Neural cell (in vitro differentiated cells): ENCODE measurements around the gene TMX4. TPM values are rescaled to one million over a fixed set of nuclear protein-coding genes. Genes with fewer than 3 reads are reported as not detected.

Experiments
- H2AFZ ChIP-seq: fragments of 200-600, 300-800 bp; sonication (generic), shearing (Covaris generic); 2 replicates; pipeline ENCODE4 v1.6.0; 2014; ENCODE audit warnings: low read depth, mild to moderate bottlenecking, antibody characterized with exemption, low read length, moderate library complexity
- H3F3A ChIP-seq: fragments of 200-600 bp; shearing (Covaris generic); 2 replicates; pipeline ENCODE4 v1.6.1; 2016; ENCODE audit warnings: mild to moderate bottlenecking, moderate library complexity, mixed read lengths, antibody characterized with exemption, low read length; ENCODE audit not compliant: insufficient read depth, poor library complexity, severe bottlenecking
- H3K27ac ChIP-seq: fragments of 200-600, 300-800 bp; sonication (generic), shearing (Covaris generic); 2 replicates; pipeline ENCODE4 v1.5.1; 2014; ENCODE audit warnings: mild to moderate bottlenecking, low read length, moderate library complexity
- H3K27me3 ChIP-seq: fragments of 300-800, 200-600 bp; sonication (generic), shearing (Covaris generic); 2 replicates; pipeline ENCODE4 v1.6.0; 2014; ENCODE audit warnings: mild to moderate bottlenecking, low read depth, low read length, moderate library complexity; ENCODE audit not compliant: insufficient read depth
- H3K36me3 ChIP-seq: fragments of 300-800, 200-600 bp; sonication (generic), shearing (Covaris generic); 2 replicates; pipeline ENCODE4 v1.5.1; 2014; ENCODE audit warnings: mild to moderate bottlenecking, antibody characterized with exemption, low read length, moderate library complexity; ENCODE audit not compliant: insufficient read depth
- H3K4me2 ChIP-seq: fragments of 300-800, 200-600 bp; sonication (generic), shearing (Covaris generic); 2 replicates; pipeline ENCODE4 v1.6.0; 2014; ENCODE audit warnings: mild to moderate bottlenecking, low read length
- H3K4me3 ChIP-seq: fragments of 300-800, 200-600 bp; sonication (generic), shearing (Covaris generic); 2 replicates; pipeline ENCODE4 v1.5.1; 2014; ENCODE audit warnings: mild to moderate bottlenecking, low read length, moderate library complexity
- H3K79me2 ChIP-seq: fragments of 200-600 bp; shearing (Covaris generic); replicated peaks from 2 replicates; pipeline ENCODE4 v1.6.0; 2014; ENCODE audit warnings: mild to moderate bottlenecking, low read length, moderate library complexity; ENCODE audit not compliant: insufficient read depth
- H3K9ac ChIP-seq: fragments of 300-800, 200-600 bp; sonication (generic), shearing (Covaris generic); 2 replicates; pipeline ENCODE4 v1.6.1; 2016; ENCODE audit warnings: mild to moderate bottlenecking, low read length, mixed read lengths
- H3K9me2 ChIP-seq: fragments of 200-600 bp; shearing (Covaris generic); 2 replicates; pipeline ENCODE4 v1.6.1; 2016; ENCODE audit warnings: mild to moderate bottlenecking, low read length, mixed read lengths; ENCODE audit not compliant: insufficient read depth
- H3K9me3 ChIP-seq: fragments of 200-600, 300-800 bp; sonication (generic), shearing (Covaris generic); 2 replicates; pipeline ENCODE4 v1.6.1; 2016; ENCODE audit warnings: mild to moderate bottlenecking, mixed run types, low read length, moderate library complexity, mixed read lengths
- H4K20me1 ChIP-seq: fragments of 200-600 bp; shearing (Covaris generic); 2 replicates; pipeline ENCODE4 v1.6.1; 2016; ENCODE audit warnings: mild to moderate bottlenecking, mixed run types; ENCODE audit not compliant: insufficient read depth
- CTCF ChIP-seq: fragments of 450-650 bp; IDR thresholded peaks from 2 replicates; pipeline ENCODE4 v1.5.1; 2014; ENCODE audit warnings: antibody characterized with exemption, mild to moderate bottlenecking, moderate library complexity; ENCODE audit not compliant: poor library complexity, severe bottlenecking
- EP300 ChIP-seq: fragments of 450-650 bp; conservative IDR thresholded peaks from 2 replicates; pipeline ENCODE4 v1.6.1; 2014; ENCODE audit warnings: antibody characterized with exemption, mild to moderate bottlenecking, moderate library complexity; ENCODE audit not compliant: poor library complexity, severe bottlenecking
- EZH2 ChIP-seq: fragments of 200-600, 300-800 bp; shearing (Covaris generic), sonication (generic); IDR thresholded peaks from 2 replicates; pipeline ENCODE4 v1.6.1; 2014; ENCODE audit warnings: antibody characterized with exemption, low read length, borderline replicate concordance, mild to moderate bottlenecking; ENCODE audit not compliant: insufficient read depth, poor library complexity, severe bottlenecking
- MXI1 ChIP-seq: fragments of 450-650 bp; conservative IDR thresholded peaks from 2 replicates; pipeline ENCODE4 v1.6.1; 2014; ENCODE audit warnings: antibody characterized with exemption, mild to moderate bottlenecking; ENCODE audit not compliant: poor library complexity, severe bottlenecking
- POLR2AphosphoS5 ChIP-seq: IDR thresholded peaks from 2 replicates; pipeline ENCODE4 v1.6.1; 2012
- RAD21 ChIP-seq: fragments of 450-650 bp; conservative IDR thresholded peaks from 2 replicates; pipeline ENCODE4 v1.6.1; 2014; ENCODE audit warnings: antibody characterized with exemption, mild to moderate bottlenecking, moderate library complexity
- REST ChIP-seq: IDR thresholded peaks from 2 replicates; pipeline ENCODE4 v1.6.1; 2012; ENCODE audit warnings: borderline replicate concordance
- SMC3 ChIP-seq: fragments of 450-650 bp; conservative IDR thresholded peaks from 2 replicates; pipeline ENCODE4 v1.6.1; 2014; ENCODE audit warnings: antibody characterized with exemption, mild to moderate bottlenecking, moderate library complexity; ENCODE audit not compliant: poor library complexity
- TAF1 ChIP-seq: IDR thresholded peaks from 2 replicates; pipeline ENCODE4 v1.6.1; 2012; ENCODE audit warnings: low read depth
- polyA plus RNA-seq: library from polyadenylated mRNA; depleted of rRNA; stranded (reverse); fragments of >200 nt; gene quantifications from 2 replicates; pipeline ENCODE4 v1.2.3, GENCODE V29; 2014

The TMX4 gene
- polyA plus RNA-seq, 1 donor from 2014 or later = 41.2 TPM

GRCh38 chr20:7985916-7986315 is 33.6 kb downstream of the TMX4 start:
- H3K9me3 ChIP-seq = no peaks in the 10 kb centered on the region
- no peaks in the 10 kb centered on the region for H3F3A ChIP-seq
- TF ChIP-seq REST (no peak), POLR2AphosphoS5 (no peak)

GRCh38 chr20:7984192-7984591 is 35.4 kb downstream of the TMX4 start:
- Histone ChIP-seq H3K9me3 (no peaks in the 10 kb centered on the region), H3K79me2 (no peaks in the 10 kb centered on the region), H3K4me2 (no peak overlapping the region), H3K4me3 (no peak overlapping the region), H3K36me3 (no peaks in the 10 kb centered on the region), H3K27me3 (no peaks in the 10 kb centered on the region), H4K20me1 (no peaks in the 10 kb centered on the region), H3K27ac (no peak overlapping the region), H3K9me2 (no peaks in the 10 kb centered on the region), H2AFZ (no peak overlapping the region), H3K9ac (no peak overlapping the region), H3F3A (no peaks in the 10 kb centered on the region)
- TF ChIP-seq EP300 = no peak
- no peak for TF ChIP-seq TAF1
- TF ChIP-seq SMC3 = no peak
- no peak for TF ChIP-seq MXI1
- no peak for TF ChIP-seq RAD21

More at GRCh38 chr20:7985916-7986315, 33.6 kb downstream of the TMX4 start:
- H3K27me3 ChIP-seq = no peaks in the 10 kb centered on the region
- no peak overlapping the region for H3K4me2 ChIP-seq
- H3K9me2 ChIP-seq = no peaks in the 10 kb centered on the region
- H3K4me3 ChIP-seq = no peak overlapping the region
- no peak overlapping the region for H3K9ac ChIP-seq
- H4K20me1 ChIP-seq = no peaks in the 10 kb centered on the region
- H3K27ac ChIP-seq = no peak overlapping the region
- no peak overlapping the region for H2AFZ ChIP-seq
- H3K79me2 ChIP-seq = no peaks in the 10 kb centered on the region
- H3K36me3 ChIP-seq = no peaks in the 10 kb centered on the region

- Histone ChIP-seq H3K36me3 (no peaks in the 10 kb centered on the region), H2AFZ (no peak overlapping the region), H3K79me2 (no peaks in the 10 kb centered on the region), H3K27me3 (no peaks in the 10 kb centered on the region), H3K9me3 (no peaks in the 10 kb centered on the region), H4K20me1 (no peaks in the 10 kb centered on the region), H3F3A (no peaks in the 10 kb centered on the region), H3K9ac (no peak overlapping the region), H3K9me2 (no peaks in the 10 kb centered on the region), H3K27ac (no peak overlapping the region), H3K4me2 (no peak overlapping the region), H3K4me3 (no peak overlapping the region)
- TF ChIP-seq SMC3 (no peak), POLR2AphosphoS5 (no peak), CTCF (no peak), MXI1 (no peak), EP300 (no peak), REST (no peak), TAF1 (no peak), EZH2 (no peak), RAD21 (no peak)
Measured at GRCh38 chr20:7981374-7981773, 38.2 kb downstream of the TMX4 start.
